Measurements from ENCODE around the gene ANKFN1. TPM values are rescaled to one million over a fixed set of nuclear protein-coding genes. Genes with fewer than 3 reads are reported as not detected.

ANKFN1 gene
- total and polyA plus RNA-seq, 2 donors = 0.57 to 0.71 TPM

GRCh38 chr17:56440419-56440818 lies 287.1 kb downstream of the ANKFN1 start:
- H3K27ac ChIP-seq (ENCODE audit: low read depth in 1 of 2, low read length in 1 of 2) = no peak overlapping the region
- no peaks in the 10 kb centered on the region for H3K36me3 ChIP-seq (ENCODE audit: control insufficient read depth in 2 of 2, insufficient read depth in 2 of 2, low read length in 1 of 2)
- no peaks in the 10 kb centered on the region for H3K27me3 ChIP-seq (ENCODE audit: control insufficient read depth in 2 of 2, insufficient read depth in 1 of 2, low read length in 1 of 2)
- no peak overlapping the region for H3K4me3 ChIP-seq (ENCODE audit: low read length in 2 of 2)
- no peak for DNase-seq (ENCODE audit: low read depth in 6 of 9, low spot score in 9 of 9)
- 80% methylated on average over 2 of the region's 2 CpGs for WGBS
- H3K4me1 ChIP-seq (ENCODE audit: control insufficient read depth in 2 of 2, insufficient read depth in 2 of 2, low read length in 2 of 2) = no peaks in the 10 kb centered on the region
- H3K9me3 ChIP-seq (ENCODE audit: control insufficient read depth in 2 of 2, insufficient read depth in 1 of 2, low read length in 1 of 2) = no peaks in the 10 kb centered on the region

- Histone ChIP-seq H3K27me3 (ENCODE audit: control insufficient read depth in 2 of 2, insufficient read depth in 1 of 2, low read length in 1 of 2) (no peaks in the 10 kb centered on the region), H3K36me3 (ENCODE audit: control insufficient read depth in 2 of 2, insufficient read depth in 2 of 2, low read length in 1 of 2) (no peaks in the 10 kb centered on the region), H3K4me1 (ENCODE audit: control insufficient read depth in 2 of 2, insufficient read depth in 2 of 2, low read length in 2 of 2) (no peaks in the 10 kb centered on the region), H3K4me3 (ENCODE audit: low read length in 2 of 2) (no peak overlapping the region), H3K27ac (ENCODE audit: low read depth in 1 of 2, low read length in 1 of 2) (no peak overlapping the region), H3K9me3 (ENCODE audit: control insufficient read depth in 2 of 2, insufficient read depth in 1 of 2, low read length in 1 of 2) (no peaks in the 10 kb centered on the region)
- DNase-seq (ENCODE audit: low read depth in 6 of 9, low spot score in 9 of 9) = no peak
- WGBS = 89% methylated on average over 3 of the region's 3 CpGs
Observed at GRCh38 chr17:56441308-56441707, 288.0 kb downstream of the ANKFN1 start.

- WGBS = 98% methylated on average over 9 of the region's 9 CpGs
- H3K36me3 ChIP-seq (ENCODE audit: control insufficient read depth in 2 of 2, insufficient read depth in 2 of 2, low read length in 1 of 2) = no peaks in the 10 kb centered on the region
- H3K9me3 ChIP-seq (ENCODE audit: control insufficient read depth in 2 of 2, insufficient read depth in 1 of 2, low read length in 1 of 2) = no peaks in the 10 kb centered on the region
- no peaks in the 10 kb centered on the region for H3K27me3 ChIP-seq (ENCODE audit: control insufficient read depth in 2 of 2, insufficient read depth in 1 of 2, low read length in 1 of 2)
- no peak overlapping the region for H3K27ac ChIP-seq (ENCODE audit: low read depth in 1 of 2, low read length in 1 of 2)
- H3K4me3 ChIP-seq (ENCODE audit: low read length in 2 of 2) = no peak overlapping the region
- no peak for DNase-seq (ENCODE audit: low read depth in 6 of 9, low spot score in 9 of 9)
- no peaks in the 10 kb centered on the region for H3K4me1 ChIP-seq (ENCODE audit: control insufficient read depth in 2 of 2, insufficient read depth in 2 of 2, low read length in 2 of 2)
Observed at GRCh38 chr17:56445692-56446411, 292.6 kb downstream of the ANKFN1 start.

- no peaks in the 10 kb centered on the region for H3K9me3 ChIP-seq (ENCODE audit: control insufficient read depth in 2 of 2, insufficient read depth in 1 of 2, low read length in 1 of 2)
- DNase-seq (ENCODE audit: low read depth in 6 of 9, low spot score in 9 of 9) = no peak
- no peak overlapping the region for H3K27ac ChIP-seq (ENCODE audit: low read depth in 1 of 2, low read length in 1 of 2)
- H3K4me1 ChIP-seq (ENCODE audit: control insufficient read depth in 2 of 2, insufficient read depth in 2 of 2, low read length in 2 of 2) = no peaks in the 10 kb centered on the region
- 98% methylated on average over 1 of the region's 1 CpG for WGBS
- H3K4me3 ChIP-seq (ENCODE audit: low read length in 2 of 2) = no peak overlapping the region
- H3K27me3 ChIP-seq (ENCODE audit: control insufficient read depth in 2 of 2, insufficient read depth in 1 of 2, low read length in 1 of 2) = no peaks in the 10 kb centered on the region
- no peaks in the 10 kb centered on the region for H3K36me3 ChIP-seq (ENCODE audit: control insufficient read depth in 2 of 2, insufficient read depth in 2 of 2, low read length in 1 of 2)
Observed at GRCh38 chr17:56447171-56447570, 293.9 kb downstream of the ANKFN1 start.

GRCh38 chr17:56448371-56448770 lies 295.1 kb downstream of the ANKFN1 start:
- Histone ChIP-seq H3K4me1 (ENCODE audit: control insufficient read depth in 2 of 2, insufficient read depth in 2 of 2, low read length in 2 of 2) (no peaks in the 10 kb centered on the region), H3K27me3 (ENCODE audit: control insufficient read depth in 2 of 2, insufficient read depth in 1 of 2, low read length in 1 of 2) (no peaks in the 10 kb centered on the region), H3K27ac (ENCODE audit: low read depth in 1 of 2, low read length in 1 of 2) (no peak overlapping the region), H3K36me3 (ENCODE audit: control insufficient read depth in 2 of 2, insufficient read depth in 2 of 2, low read length in 1 of 2) (no peaks in the 10 kb centered on the region), H3K9me3 (ENCODE audit: control insufficient read depth in 2 of 2, insufficient read depth in 1 of 2, low read length in 1 of 2) (no peaks in the 10 kb centered on the region), H3K4me3 (ENCODE audit: low read length in 2 of 2) (no peak overlapping the region)
- WGBS = 96% methylated on average over 2 of the region's 2 CpGs
- DNase-seq (ENCODE audit: low read depth in 6 of 9, low spot score in 9 of 9) = no peak

- DNase-seq (ENCODE audit: low read depth in 6 of 9, low spot score in 9 of 9) = no peak
- Histone ChIP-seq H3K4me1 (ENCODE audit: control insufficient read depth in 2 of 2, insufficient read depth in 2 of 2, low read length in 2 of 2) (no peaks in the 10 kb centered on the region), H3K4me3 (ENCODE audit: low read length in 2 of 2) (no peak overlapping the region), H3K36me3 (ENCODE audit: control insufficient read depth in 2 of 2, insufficient read depth in 2 of 2, low read length in 1 of 2) (no peaks in the 10 kb centered on the region), H3K27me3 (ENCODE audit: control insufficient read depth in 2 of 2, insufficient read depth in 1 of 2, low read length in 1 of 2) (no peaks in the 10 kb centered on the region), H3K9me3 (ENCODE audit: control insufficient read depth in 2 of 2, insufficient read depth in 1 of 2, low read length in 1 of 2) (no peaks in the 10 kb centered on the region), H3K27ac (ENCODE audit: low read depth in 1 of 2, low read length in 1 of 2) (no peak overlapping the region)
- WGBS = 96% methylated on average over 8 of the region's 8 CpGs
Observed at GRCh38 chr17:56449176-56449575, 295.9 kb downstream of the ANKFN1 start.

- no peak overlapping the region for H3K4me3 ChIP-seq (ENCODE audit: low read length in 2 of 2)
- 99% methylated on average over 1 of the region's 1 CpG for WGBS
- no peaks in the 10 kb centered on the region for H3K27me3 ChIP-seq (ENCODE audit: control insufficient read depth in 2 of 2, insufficient read depth in 1 of 2, low read length in 1 of 2)
- no peaks in the 10 kb centered on the region for H3K36me3 ChIP-seq (ENCODE audit: control insufficient read depth in 2 of 2, insufficient read depth in 2 of 2, low read length in 1 of 2)
- no peak for DNase-seq (ENCODE audit: low read depth in 6 of 9, low spot score in 9 of 9)
- no peaks in the 10 kb centered on the region for H3K9me3 ChIP-seq (ENCODE audit: control insufficient read depth in 2 of 2, insufficient read depth in 1 of 2, low read length in 1 of 2)
- H3K27ac ChIP-seq (ENCODE audit: low read depth in 1 of 2, low read length in 1 of 2) = no peak overlapping the region
- no peaks in the 10 kb centered on the region for H3K4me1 ChIP-seq (ENCODE audit: control insufficient read depth in 2 of 2, insufficient read depth in 2 of 2, low read length in 2 of 2)
Observed at GRCh38 chr17:56451629-56452028, 298.4 kb downstream of the ANKFN1 start.

GRCh38 chr17:56452461-56452860 lies 299.2 kb downstream of the ANKFN1 start:
- Histone ChIP-seq H3K36me3 (ENCODE audit: control insufficient read depth in 2 of 2, insufficient read depth in 2 of 2, low read length in 1 of 2) (no peaks in the 10 kb centered on the region), H3K27me3 (ENCODE audit: control insufficient read depth in 2 of 2, insufficient read depth in 1 of 2, low read length in 1 of 2) (no peaks in the 10 kb centered on the region), H3K4me3 (ENCODE audit: low read length in 2 of 2) (no peak overlapping the region), H3K4me1 (ENCODE audit: control insufficient read depth in 2 of 2, insufficient read depth in 2 of 2, low read length in 2 of 2) (no peaks in the 10 kb centered on the region), H3K9me3 (ENCODE audit: control insufficient read depth in 2 of 2, insufficient read depth in 1 of 2, low read length in 1 of 2) (no peaks in the 10 kb centered on the region), H3K27ac (ENCODE audit: low read depth in 1 of 2, low read length in 1 of 2) (no peak overlapping the region)
- WGBS = 97% methylated on average over 1 of the region's 1 CpG
- no peak for DNase-seq (ENCODE audit: low read depth in 6 of 9, low spot score in 9 of 9)

- Histone ChIP-seq H3K36me3 (ENCODE audit: control insufficient read depth in 2 of 2, insufficient read depth in 2 of 2, low read length in 1 of 2) (no peaks in the 10 kb centered on the region), H3K4me1 (ENCODE audit: control insufficient read depth in 2 of 2, insufficient read depth in 2 of 2, low read length in 2 of 2) (no peaks in the 10 kb centered on the region), H3K27me3 (ENCODE audit: control insufficient read depth in 2 of 2, insufficient read depth in 1 of 2, low read length in 1 of 2) (no peaks in the 10 kb centered on the region), H3K27ac (ENCODE audit: low read depth in 1 of 2, low read length in 1 of 2) (no peak overlapping the region), H3K9me3 (ENCODE audit: control insufficient read depth in 2 of 2, insufficient read depth in 1 of 2, low read length in 1 of 2) (no peaks in the 10 kb centered on the region), H3K4me3 (ENCODE audit: low read length in 2 of 2) (no peak overlapping the region)
- DNase-seq (ENCODE audit: low read depth in 6 of 9, low spot score in 9 of 9) = no peak
- 84% methylated on average over 5 of the region's 5 CpGs for WGBS
Observed at GRCh38 chr17:56457501-56457900, 304.2 kb downstream of the ANKFN1 start.
